Transverse colon (tissue), 4 donors: ENCODE results near the gene IKZF2. TPM values are rescaled to one million over a fixed set of nuclear protein-coding genes. Genes with fewer than 3 reads are reported as not detected.

Experiments
- DNase-seq: peaks from one replicate; pipeline ENCODE4 v3.0.0-alpha.2; 2019
- H3K27ac ChIP-seq, 4 donors: fragments of 200-600 bp; sonication (generic); 2 replicates each; pipeline ENCODE4 v1.5.1; 2016 to 2018; ENCODE audit warnings: inconsistent platforms in 4 of 4
- H3K27me3 ChIP-seq: fragments of 200-600 bp; sonication (generic); 2 replicates; pipeline ENCODE4 v1.5.1; 2017; ENCODE audit warnings: inconsistent platforms
- H3K36me3 ChIP-seq, 4 donors: fragments of 200-600 bp; sonication (generic); 2 replicates each; pipeline ENCODE4 v1.5.1; 2017 to 2019; ENCODE audit warnings: inconsistent platforms in 4 of 4
- H3K4me1 ChIP-seq, 4 donors: fragments of 200-600 bp; sonication (generic); 2 replicates each; pipeline ENCODE4 v1.5.1; 2017 to 2020; ENCODE audit warnings: inconsistent platforms in 4 of 4
- H3K4me3 ChIP-seq, 4 donors: fragments of 200-600 bp; sonication (generic); 1 replicate in 1 of 4; 2 replicates in 3 of 4; pipeline versions ENCODE4 v1.5.1 to v1.6.1; 2017 to 2019; ENCODE audit warnings: inconsistent platforms in 4 of 4
- H3K9me3 ChIP-seq, 2 donors: fragments of 200-600 bp; sonication (generic); 2 replicates each; pipeline ENCODE4 v1.5.1; 2017 to 2019; ENCODE audit warnings: inconsistent platforms in 2 of 2
- EP300 ChIP-seq: sonication (generic); formaldehyde crosslinking; IDR thresholded peaks from one replicate; pipeline ENCODE4 v1.6.1; 2017; ENCODE audit warnings: antibody characterized with exemption, low read depth
- POLR2A ChIP-seq: fragments of 450-650 bp; IDR thresholded peaks from one replicate; pipeline ENCODE4 v1.6.1; 2016; ENCODE audit warnings: antibody characterized with exemption, mild to moderate bottlenecking, moderate library complexity
- POLR2AphosphoS5 ChIP-seq, 3 donors: sonication (generic); formaldehyde crosslinking; IDR thresholded peaks; one replicate each; pipeline ENCODE4 v1.6.1; 2016; ENCODE audit warnings: antibody characterized with exemption in 3 of 3
- WGBS, 2 donors: methylation state at CpG; one replicate each; pipeline ENCODE4 v1.1.5; 2018; ENCODE audit warnings: low coverage in 1 of 2; 5-methylcytosine and 5-hydroxymethylcytosine counted together
- in situ Hi-C, 4 donors: fragments of 200-750 bp; cut with MboI; loops; one replicate each; pipeline versions ENCODE4 v1.15.0 to v1.15.1; 2017; ENCODE audit warnings: low sequenced_read_pairs in 3 of 4, low pct_ligation_motif_present in 1 of 4, low pct_unique_long_range_greater_than_20kb in 1 of 4
- intact Hi-C: fragments of 100-400 bp; cut with DNase I; formaldehyde crosslinking; loops from one replicate; pipeline ENCODE4 v1.15.1; 2023; ENCODE audit warnings: low total_unique reads
- total RNA-seq, 4 donors: library from RNA; depleted of rRNA; stranded (reverse); fragments of >200 nt; gene quantifications; one replicate each; pipeline ENCODE4 v1.1.0, GENCODE V29; 2016
- TF ChIP-seq, protein P1 (sequence below), 5 experiments: fragments of 200-600 bp in 3 of 5; fragments of 450-650 bp in 2 of 5; sonication (generic) in 3 of 5; IDR thresholded peaks; 1 replicate in 2 of 5; 2 replicates in 3 of 5; pipeline ENCODE4 v1.5.1; 2016 to 2017; ENCODE audit warnings: antibody characterized with exemption in 5 of 5, inconsistent platforms in 3 of 5, mild to moderate bottlenecking in 2 of 5, moderate library complexity in 1 of 5

Gene IKZF2
- total RNA-seq, 4 donors from 2014 or later: 1.8 to 15.6 (median 12.3) TPM

DNA sequence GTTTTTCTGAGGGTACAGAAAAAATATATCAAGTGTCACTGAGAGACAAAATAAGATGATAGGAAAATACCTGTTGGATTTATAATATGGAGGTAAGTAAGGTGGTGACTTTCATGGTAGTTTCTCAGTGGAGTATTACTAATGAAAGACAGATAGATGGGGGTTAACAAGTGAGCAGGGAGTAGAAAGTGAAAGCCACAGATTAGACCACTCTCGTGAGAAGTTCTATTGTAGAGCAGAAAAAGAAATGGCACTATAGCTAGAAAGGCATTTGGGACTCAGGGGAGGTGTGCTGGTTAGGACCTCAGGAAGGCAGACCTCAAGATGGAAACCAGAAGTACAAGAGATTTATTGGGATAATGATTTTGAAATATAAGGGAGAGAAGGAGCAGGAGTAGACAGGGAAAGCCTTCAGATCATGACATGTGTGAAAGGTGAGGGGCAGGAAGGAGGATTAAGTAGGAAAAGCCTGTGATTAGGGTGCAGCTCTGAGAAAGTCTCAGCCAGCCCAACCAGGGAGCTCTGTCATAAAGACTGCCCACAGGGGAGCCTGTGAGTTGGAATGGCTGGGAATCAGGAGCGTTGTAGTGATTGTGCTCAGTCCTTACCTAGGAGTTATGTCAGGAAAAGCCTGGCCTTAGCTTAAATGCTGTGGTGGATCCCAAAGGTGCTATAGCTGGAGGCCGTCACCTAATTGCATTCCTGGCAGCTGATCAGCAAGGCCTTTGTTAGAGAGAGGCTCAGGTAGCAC is 198.1 kb downstream of the IKZF2 start:
- no peaks in the 10 kb centered on the region for H3K27me3 ChIP-seq
- no peaks in the 10 kb centered on the region for H3K9me3 ChIP-seq
- in situ Hi-C loops (no loop called here), intact Hi-C loops (no loop called here)
- WGBS, 2 donors: 40 to 78% methylated on average over 1 to 3 of the region's 3 CpGs
- no peak for TF ChIP-seq EP300
- no peak for TF ChIP-seq POLR2AphosphoS5 (IDR thresholded peaks at IDR 0.05)
- H3K4me1 ChIP-seq: no peaks in the 10 kb centered on the region
- no peaks in the 10 kb centered on the region for H3K36me3 ChIP-seq
- no peak overlapping the region for H3K27ac ChIP-seq
- H3K4me3 ChIP-seq: no peak overlapping the region
- no peak for DNase-seq

DNA sequence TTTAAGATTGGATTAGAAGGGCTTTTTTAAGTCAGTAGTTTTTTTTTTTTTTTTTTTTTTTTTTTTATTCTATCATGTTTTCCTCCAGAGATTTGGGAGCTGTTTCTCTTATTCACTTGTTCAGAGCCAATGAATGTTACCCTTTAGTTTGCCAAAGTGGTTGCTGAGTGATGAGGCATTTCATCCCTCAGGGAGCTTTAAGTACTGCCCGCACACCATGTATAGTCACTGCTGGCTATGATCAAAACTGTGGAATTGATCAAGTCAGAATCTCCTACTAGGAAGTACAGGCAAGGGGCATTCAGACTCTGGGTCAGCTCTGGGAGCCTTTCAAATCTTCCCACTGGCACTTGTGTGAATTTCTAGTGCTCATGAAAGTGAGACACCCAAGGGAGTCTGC is 201.6 kb downstream of the IKZF2 start:
- Histone ChIP-seq H3K4me3 (no peak overlapping the region), H3K36me3 (no peaks in the 10 kb centered on the region), H3K27ac (no peak overlapping the region), H3K27me3 (no peaks in the 10 kb centered on the region), H3K9me3 (no peaks in the 10 kb centered on the region), H3K4me1 (no peaks in the 10 kb centered on the region)
- no peak for DNase-seq
- 83 to 100% methylated on average over 1 of the region's 1 CpG for WGBS, 2 donors
- no peak for TF ChIP-seq EP300
- TF ChIP-seq POLR2A: no peak
- TF ChIP-seq, protein P1, sequence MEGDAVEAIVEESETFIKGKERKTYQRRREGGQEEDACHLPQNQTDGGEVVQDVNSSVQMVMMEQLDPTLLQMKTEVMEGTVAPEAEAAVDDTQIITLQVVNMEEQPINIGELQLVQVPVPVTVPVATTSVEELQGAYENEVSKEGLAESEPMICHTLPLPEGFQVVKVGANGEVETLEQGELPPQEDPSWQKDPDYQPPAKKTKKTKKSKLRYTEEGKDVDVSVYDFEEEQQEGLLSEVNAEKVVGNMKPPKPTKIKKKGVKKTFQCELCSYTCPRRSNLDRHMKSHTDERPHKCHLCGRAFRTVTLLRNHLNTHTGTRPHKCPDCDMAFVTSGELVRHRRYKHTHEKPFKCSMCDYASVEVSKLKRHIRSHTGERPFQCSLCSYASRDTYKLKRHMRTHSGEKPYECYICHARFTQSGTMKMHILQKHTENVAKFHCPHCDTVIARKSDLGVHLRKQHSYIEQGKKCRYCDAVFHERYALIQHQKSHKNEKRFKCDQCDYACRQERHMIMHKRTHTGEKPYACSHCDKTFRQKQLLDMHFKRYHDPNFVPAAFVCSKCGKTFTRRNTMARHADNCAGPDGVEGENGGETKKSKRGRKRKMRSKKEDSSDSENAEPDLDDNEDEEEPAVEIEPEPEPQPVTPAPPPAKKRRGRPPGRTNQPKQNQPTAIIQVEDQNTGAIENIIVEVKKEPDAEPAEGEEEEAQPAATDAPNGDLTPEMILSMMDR (IDR thresholded peaks at IDR 0.05): no peak
- no peak for TF ChIP-seq POLR2AphosphoS5 (IDR thresholded peaks at IDR 0.05)
- in situ Hi-C loops: loop anchor here in 1 of 4 donors (25.0 kb wide), 1 partner anchor 112 kb away; no protein-coding TSS in a partner anchor
- intact Hi-C loops: no loop called here

Other genes with a start within 250 kb of the IKZF2 start
- 10 to 100 TPM in 3 of 4 donors, 1 to 10 TPM in 1; 1.2 to 30.8 (median 16.2) TPM for gene SPAG16, start 132.9 kb upstream of the IKZF2 start, total RNA-seq